Stomach (tissue), 4 donors: ENCODE measurements around the gene FAM200A.

Experiments used
- EP300 ChIP-seq: sonication (generic); formaldehyde crosslinking; IDR thresholded peaks from one replicate; pipeline ENCODE4 v1.6.1; 2017; ENCODE audit warnings: antibody characterized with exemption
- POLR2AphosphoS5 ChIP-seq, 3 donors: sonication (generic); formaldehyde crosslinking; IDR thresholded peaks; one replicate each; pipeline ENCODE4 v1.6.1; 2016; ENCODE audit warnings: antibody characterized with exemption in 3 of 3
- TF ChIP-seq, protein P1 (sequence below), 7 experiments: fragments of 450-650 bp in 4 of 7; fragments of 200-600 bp in 3 of 7; sonication (generic) in 3 of 7; IDR thresholded peaks; one replicate each; pipeline ENCODE4 v1.5.1; 2016 to 2019; ENCODE audit warnings: antibody characterized with exemption in 7 of 7, control low read depth in 2 of 7, mild to moderate bottlenecking in 1 of 7

DNA sequence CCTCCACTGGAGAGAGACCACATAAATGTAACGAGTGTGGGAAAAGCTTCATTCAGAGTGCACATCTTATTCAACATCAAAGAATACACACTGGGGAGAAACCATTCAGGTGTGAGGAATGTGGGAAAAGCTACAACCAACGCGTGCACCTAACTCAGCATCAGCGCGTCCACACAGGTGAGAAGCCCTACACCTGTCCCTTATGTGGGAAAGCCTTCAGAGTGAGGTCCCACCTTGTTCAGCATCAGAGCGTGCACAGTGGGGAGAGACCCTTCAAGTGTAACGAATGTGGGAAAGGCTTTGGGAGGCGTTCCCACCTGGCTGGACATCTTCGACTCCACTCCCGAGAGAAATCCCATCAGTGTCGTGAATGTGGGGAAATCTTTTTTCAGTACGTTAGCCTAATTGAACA lies 20.6 kb downstream of the FAM200A start:
- TF ChIP-seq, protein P1, sequence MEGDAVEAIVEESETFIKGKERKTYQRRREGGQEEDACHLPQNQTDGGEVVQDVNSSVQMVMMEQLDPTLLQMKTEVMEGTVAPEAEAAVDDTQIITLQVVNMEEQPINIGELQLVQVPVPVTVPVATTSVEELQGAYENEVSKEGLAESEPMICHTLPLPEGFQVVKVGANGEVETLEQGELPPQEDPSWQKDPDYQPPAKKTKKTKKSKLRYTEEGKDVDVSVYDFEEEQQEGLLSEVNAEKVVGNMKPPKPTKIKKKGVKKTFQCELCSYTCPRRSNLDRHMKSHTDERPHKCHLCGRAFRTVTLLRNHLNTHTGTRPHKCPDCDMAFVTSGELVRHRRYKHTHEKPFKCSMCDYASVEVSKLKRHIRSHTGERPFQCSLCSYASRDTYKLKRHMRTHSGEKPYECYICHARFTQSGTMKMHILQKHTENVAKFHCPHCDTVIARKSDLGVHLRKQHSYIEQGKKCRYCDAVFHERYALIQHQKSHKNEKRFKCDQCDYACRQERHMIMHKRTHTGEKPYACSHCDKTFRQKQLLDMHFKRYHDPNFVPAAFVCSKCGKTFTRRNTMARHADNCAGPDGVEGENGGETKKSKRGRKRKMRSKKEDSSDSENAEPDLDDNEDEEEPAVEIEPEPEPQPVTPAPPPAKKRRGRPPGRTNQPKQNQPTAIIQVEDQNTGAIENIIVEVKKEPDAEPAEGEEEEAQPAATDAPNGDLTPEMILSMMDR (IDR thresholded peaks at IDR 0.05): no peak
- TF ChIP-seq EP300 (no peak), POLR2AphosphoS5 (IDR thresholded peaks at IDR 0.05) (no peak)
